ENCODE results near the gene ADAP1.

Gene ADAP1

DNA sequence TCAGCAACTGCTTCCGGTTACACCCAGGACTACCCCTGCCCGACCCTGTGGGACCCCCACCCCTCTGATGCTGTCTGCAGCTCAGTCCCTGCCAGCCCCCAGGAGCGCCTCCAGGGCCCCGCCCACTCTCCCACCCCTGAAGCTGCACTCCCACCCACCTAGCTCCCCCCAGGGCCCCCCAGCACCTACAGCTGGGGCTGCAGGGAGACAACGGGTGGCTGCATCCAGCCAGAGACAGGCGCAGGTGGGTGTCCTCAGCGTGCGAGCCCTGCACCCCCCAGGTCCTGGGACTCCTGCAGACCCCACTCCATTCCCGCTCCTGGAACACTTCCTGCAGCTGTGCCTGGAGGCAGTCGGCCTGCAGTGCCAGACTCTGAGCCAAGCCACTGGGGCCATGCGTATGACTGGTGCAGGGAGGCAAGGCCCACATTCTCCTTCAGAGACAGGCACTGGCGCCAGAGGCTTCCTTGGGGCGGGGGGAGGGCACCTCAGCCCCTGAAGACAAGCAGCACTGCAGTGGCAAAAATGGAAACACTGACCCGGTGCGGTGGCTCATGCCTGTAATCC lies 34.6 kb upstream of the ADAP1 start:
- no peak for DNase-seq (ENCODE audit: low read depth in 2 of 2)

DNA sequence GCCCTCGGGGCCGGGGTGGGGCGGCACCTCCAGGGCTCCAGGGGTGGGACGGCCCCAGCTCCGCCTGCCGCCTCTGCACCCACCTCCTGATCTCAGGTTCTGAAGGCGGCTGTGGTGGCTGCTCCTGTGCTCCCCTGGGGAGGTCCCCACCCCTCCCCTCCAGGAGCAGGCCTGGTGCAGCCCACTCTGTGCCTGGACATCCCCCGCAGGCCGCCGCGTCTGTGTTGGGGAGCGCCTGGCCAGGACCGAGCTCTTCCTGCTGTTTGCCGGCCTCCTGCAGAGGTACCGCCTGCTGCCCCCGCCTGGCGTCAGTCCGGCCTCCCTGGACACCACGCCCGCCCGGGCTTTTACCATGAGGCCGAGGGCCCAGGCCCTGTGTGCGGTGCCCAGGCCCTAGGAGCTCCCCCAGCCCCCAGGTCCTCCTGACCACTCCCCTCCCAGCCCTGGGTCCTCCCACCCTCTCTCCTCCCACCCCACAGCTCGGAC lies 34.0 kb upstream of the ADAP1 start:
- DNase-seq (ENCODE audit: low read depth in 2 of 2) = no peak

DNA sequence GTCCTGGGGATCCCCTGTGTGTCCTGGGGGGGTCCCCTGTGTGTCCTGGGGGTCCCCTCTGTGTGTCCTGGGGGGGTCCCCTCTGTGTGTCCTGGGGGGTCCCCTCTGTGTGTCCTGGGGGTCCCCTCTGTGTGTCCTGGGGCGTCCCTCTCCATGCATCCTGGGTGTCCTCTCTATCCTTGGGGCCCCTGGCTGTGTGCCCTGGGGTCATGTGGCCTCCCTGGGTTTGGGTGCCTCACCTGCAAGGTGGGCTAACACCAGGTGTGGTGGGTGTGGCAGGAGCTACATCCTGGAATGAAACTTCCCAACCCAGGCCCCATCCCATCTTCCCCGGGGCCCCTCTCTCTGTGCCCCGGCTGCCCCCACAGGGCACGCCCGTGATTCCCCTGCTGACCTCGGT lies 33.4 kb upstream of the ADAP1 start:
- no peak for DNase-seq (ENCODE audit: low read depth in 2 of 2)

DNA sequence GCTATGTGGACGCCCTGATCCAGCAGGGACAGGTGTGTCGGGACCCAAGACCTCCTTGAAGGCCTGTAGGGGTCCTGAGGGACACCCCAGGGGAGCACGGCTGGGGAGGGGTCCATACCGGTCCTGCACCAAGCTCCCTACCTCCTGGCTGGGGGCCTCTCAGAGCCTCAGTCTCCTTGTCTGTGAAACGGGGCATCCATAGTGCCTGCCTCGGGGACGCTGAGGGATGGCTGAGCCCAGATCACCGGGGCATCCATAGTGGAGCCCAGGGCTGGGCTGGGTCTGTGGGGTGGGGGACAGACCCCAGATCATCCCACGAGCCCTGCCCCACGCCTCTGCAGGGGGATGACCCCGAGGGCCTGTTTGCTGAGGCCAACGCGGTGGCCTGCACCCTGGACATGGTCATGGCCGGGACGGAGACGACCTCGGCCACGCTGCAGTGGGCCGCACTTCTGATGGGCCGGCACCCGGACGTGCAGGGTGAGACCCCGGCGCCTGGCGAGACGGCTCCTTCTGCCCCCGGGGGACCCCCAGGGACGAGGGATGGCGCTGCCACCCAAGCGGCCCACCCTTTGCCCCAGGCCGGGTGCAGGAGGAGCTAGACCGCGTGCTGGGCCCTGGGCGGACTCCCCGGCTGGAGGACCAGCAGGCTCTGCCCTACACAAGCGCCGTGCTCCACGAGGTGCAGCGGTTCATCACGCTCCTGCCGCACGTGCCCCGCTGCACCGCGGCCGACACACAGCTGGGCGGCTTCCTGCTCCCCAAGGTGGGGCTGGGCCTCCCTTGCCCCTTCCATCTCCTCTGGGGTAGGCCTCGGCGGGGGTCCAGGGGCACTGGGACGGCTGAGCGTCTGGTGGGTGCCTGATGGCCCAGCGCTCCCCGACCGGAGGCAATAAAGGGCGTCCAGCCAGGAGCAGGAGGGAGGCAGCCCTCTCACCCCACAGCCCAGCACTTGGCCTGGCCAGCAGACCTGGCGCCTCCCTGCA lies 32.6 kb upstream of the ADAP1 start:
- no peak for DNase-seq (ENCODE audit: low read depth in 2 of 2)

DNA sequence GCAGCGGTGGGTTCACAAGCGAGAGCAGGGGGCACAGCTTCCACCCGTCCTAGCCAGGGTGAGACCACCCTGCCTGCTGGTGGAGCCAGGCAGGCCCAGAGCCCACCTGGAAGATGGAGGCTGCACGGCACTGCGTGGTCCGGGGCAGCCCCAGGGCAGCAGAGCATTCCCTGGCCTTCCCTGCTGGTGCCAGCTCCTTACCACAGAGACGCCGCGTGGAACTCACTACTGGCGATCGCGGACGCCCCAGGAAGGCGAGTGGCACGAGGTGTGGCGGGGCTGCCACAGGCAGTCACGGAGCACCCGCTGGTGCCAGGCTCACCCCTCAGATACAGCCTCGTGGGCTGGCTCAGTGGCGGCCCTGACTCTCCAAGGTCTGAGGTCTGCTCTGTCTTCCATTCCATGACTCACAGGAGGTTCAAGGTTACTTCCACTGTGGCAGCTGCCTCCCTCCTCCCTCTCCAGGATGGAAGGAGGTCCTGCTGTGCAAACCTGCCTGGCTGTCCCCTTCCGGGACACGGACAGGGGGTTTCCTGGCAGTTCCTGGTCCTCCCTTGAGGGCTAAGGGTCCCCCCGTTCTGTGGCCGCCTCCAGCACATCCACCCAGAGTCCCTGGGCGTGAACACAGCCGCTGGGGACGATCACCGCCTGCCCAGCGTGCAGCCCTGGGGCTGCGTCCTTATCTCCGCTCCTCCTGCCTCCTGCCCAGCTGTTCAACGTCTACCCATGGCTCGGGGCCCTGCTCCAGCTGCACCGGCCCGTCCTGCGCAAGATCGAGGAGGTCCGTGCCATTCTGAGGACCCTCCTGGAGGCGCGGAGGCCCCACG lies 31.6 kb upstream of the ADAP1 start:
- DNase-seq (ENCODE audit: low read depth in 2 of 2) = no peak

DNA sequence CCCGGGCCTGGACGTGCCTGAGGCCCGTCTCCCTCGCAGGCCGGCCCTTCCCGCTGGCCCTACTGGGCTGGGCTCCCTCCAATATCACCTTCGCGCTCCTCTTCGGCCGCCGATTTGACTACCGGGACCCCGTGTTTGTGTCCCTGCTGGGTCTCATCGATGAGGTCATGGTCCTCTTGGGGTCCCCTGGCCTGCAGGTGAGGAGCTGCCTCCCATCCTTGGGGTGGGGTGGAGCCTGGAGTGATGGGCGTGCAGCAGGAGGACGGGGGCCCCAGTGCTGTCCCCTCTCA lies 30.6 kb upstream of the ADAP1 start:
- no peak for DNase-seq (ENCODE audit: low read depth in 2 of 2)

DNA sequence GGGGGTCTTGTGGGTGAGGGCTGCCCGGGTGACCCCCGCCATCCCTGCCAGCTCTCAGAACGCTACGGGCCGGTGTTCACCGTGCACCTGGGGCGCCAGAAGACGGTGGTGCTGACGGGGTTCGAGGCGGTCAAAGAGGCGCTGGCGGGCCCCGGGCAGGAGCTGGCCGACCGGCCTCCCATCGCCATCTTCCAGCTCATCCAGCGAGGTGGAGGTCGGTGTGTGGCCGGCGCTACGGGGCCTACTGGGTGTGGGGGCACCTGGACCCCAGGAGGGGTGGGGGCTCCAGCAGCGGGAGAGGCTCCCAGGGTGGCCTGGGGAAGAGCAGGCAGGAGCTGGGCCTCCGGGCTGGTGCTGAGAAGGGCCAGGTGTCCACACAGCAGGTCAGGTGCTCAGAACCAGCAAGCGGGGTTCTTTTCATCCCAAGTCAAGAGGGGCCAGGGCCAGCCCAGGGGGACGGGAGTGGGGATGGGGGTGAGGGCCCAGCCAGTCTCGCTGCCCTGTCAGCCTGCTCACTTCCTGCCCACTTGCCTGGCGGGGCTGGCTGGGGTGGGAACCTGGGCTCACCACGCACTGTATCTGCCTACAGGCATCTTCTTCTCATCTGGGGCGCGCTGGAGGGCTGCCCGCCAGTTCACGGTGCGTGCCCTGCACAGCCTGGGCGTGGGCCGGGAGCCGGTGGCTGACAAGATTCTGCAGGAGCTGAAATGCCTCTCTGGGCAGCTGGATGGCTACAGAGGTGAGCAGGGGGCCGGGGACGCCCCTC lies 30.1 kb upstream of the ADAP1 start:
- no peak for DNase-seq (ENCODE audit: low read depth in 2 of 2)

DNA sequence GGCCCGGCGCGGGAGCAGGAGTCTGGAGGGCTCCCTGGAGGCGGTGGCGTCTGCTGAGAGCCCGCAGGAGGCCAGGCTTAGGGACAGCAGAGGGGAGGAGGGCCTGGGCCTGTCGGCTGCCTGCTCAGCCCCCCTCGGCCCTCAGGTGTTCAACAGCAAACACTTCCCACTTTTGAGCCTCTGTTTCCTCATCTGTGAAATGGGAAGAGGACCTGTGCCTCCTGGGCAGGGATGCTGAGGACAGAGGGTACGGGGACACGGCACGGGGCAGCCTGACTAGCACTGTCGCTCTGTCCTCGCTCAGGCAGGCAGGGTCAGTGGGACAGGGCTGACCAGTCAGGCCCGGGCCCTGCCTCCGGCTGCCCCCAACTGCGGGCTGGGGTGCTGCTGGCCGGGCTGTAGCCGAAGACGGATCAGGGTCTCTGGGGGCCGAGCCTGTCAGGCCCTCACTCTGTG lies 29.2 kb upstream of the ADAP1 start:
- DNase-seq (ENCODE audit: low read depth in 2 of 2) = no peak

DNA sequence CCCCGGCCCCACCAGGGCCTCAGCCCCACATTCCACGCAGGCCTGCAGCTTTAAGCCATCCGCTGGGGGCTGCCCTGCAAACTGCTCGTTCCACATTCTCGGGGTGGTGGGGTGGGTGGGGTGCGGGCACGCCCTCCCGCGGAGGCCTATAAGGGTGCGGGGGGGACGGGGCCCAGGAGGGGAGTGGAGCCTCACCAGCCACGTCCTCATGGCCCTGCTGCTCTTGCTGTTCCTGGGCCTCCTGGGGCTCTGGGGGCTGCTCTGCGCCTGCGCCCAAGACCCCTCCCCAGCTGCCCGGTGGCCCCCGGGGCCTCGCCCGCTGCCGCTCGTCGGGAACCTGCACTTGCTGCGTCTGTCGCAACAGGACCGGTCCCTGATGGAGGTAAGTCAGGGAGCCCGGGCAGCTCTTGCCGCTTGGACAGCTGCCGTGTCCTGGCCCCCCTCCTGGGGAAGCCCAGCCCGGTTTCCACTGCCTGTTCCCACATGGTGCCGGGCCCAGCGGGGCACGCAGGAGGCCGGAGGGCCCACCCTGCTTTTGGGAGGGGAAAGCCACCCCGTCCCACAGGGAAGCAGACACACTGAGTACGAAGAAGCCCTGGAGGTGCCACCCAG lies 28.6 kb upstream of the ADAP1 start, which contains the start of gene CYP2W1:
TSS of gene CYP2W1 (plus strand) at position 178 of the 612 bp plus-strand sequence. CDS start at position 209, 31 bp downstream.
- no peak for DNase-seq (ENCODE audit: low read depth in 2 of 2)

DNA sequence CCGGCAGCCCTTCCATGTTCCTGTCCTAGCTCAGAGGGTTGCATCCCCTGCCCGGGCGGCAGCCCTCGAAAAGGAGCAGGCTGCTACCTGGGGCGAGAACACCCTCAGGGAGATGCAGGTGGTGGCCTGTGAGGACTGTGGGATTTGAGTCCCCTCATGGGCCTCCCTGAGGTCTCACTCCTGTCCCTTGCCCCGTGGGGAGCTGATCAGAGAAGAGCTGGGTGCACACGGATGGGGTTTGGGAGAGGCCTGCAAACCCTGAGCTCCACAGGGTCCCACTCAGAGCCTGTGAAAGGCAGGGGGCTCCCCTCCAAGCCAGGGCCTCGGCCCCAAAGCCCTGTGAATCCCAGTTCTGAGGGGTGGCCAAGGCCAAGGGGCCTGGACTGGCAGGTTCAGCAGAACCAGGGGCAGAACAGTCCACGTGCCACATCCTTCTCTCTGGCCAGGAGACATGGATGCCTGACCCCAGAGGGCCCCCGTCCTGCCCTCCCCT lies 28.1 kb upstream of the ADAP1 start:
- DNase-seq (ENCODE audit: low read depth in 2 of 2) = no peak

DNA sequence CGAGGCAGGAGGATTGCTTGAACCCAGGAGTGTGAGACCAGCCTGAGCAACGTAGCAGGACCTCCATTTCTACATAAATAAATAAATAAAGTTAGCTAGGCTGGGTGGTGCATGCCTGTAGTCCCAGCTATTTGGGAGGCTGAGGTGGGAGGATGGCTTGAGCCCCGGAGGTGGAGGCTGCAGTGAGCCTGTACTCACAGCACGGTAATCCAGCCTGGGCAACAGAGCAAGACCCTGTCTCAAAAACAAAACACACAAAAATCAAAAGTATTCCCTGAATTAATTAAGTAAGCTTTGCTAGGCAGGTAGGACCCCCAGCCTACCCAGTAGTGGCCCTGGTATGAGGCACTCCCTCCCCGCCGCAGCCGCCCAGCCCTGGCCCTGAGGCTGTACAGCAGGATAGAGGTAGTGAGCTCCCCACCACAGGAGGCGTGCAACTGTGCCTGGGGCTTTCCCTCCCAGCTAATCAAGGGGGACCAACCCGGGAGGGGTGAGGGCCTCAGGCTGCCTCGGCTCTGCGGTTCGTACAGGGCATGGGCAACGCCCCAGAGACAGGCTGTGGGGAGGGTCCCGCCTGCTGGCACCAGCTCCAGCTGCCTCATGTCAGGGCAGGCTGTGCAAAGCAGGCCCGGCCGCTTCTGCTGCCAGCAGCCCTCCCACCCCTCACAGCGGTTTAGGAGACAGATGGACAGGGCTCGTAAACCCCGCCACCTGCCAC lies 27.5 kb upstream of the ADAP1 start:
- DNase-seq (ENCODE audit: low read depth in 2 of 2) = no peak

DNA sequence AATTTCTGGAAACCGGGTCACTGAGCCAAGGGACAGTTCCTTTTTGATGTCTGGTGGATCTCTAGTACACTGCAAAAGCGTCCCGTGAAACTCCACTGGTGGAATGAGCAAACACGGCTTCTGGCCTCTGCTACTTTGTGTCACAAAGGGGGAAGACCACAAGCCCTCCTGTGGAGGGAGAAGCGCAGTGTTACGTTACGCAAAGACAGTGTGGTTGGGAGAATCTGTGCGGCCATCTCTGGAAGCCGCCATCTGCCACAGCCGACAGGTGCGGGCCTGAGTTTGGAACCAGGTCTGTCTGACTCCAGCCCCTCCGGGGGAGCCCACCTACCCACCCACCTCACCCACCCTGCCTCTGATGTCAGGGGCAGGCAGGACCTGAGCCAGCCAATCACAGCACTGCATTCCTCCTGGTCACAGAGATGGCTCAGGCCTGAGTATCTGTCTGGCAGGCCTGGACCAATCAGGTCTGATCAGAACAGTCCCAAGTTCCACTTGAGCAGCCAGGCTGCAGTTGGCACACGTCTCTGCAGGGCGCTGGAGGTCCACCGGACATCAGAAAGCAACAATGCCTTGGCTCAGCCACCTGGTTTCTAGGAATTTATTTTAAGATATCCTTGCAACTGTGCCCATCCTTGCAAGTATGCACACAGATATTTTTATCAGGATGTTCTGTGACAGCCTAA lies 25.5 kb upstream of the ADAP1 start:
- DNase-seq (ENCODE audit: low read depth in 2 of 2) = no peak

DNA sequence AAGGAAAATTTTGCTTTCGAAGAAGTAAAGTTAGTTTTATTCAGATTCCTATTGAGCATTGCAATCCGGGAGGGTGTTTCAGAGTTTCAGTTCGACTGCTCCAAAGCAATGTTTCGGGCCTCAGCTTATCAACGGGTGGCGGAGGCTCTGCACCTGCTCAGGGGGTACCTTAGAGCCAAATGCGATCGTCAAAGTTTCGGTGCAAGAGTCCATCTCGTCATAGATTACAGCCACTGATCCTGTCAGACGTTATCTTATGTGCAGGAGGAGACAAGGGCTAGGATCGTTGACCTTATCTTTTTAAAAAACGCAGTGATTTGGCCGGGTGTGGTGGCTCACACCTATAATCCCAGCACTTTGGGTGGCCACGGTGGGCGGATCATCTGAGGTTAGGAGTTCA lies 24.7 kb upstream of the ADAP1 start:
- no peak for DNase-seq (ENCODE audit: low read depth in 2 of 2)

DNA sequence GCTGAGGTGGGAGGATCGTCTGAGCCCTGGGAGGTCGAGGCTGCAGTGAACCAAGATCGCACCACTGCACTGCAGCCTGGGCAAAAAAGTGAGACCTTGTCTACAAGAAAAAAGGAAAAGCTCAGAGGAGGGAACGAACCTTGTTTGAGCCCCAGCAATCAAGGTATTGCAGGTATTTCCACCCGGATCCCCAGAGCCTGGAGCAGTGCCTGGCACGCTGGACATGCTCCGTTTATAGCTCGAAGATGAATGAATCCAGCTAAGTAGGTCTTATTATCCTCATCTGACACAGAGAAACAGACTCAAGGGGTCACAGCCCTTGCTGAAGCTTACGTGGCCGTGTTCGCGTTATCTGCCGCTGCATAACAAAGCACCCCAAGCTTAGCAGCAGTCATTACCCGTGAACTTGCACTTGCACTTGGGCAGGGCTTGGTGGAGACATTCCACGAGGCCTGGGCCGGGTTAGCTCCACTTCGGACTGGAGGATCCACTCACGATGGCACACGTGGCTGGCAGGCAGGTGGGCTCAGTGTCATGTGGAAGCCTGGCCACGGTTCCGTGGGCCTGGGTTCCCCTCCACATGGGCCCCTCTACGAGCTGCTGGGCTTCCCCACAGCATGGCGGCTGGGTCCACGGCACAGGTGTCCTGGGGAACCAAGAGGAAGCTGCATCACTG lies 24.1 kb upstream of the ADAP1 start:
- no peak for DNase-seq (ENCODE audit: low read depth in 2 of 2)

DNA sequence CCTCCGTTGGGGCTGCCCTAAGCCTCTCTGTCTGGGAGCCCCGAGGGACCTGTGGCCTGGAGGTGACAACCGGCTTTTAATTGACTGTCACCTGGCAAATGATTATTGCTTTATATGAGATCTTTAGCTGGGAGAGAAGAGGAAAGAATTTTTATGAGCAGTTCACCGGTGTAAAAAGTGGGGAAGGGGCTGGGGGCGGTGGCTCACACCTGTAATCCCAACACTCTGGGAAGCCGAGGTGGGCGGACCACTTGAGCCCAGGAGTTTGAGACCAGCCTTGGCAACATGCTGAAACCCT lies 23.5 kb upstream of the ADAP1 start:
- DNase-seq (ENCODE audit: low read depth in 2 of 2) = no peak

DNA sequence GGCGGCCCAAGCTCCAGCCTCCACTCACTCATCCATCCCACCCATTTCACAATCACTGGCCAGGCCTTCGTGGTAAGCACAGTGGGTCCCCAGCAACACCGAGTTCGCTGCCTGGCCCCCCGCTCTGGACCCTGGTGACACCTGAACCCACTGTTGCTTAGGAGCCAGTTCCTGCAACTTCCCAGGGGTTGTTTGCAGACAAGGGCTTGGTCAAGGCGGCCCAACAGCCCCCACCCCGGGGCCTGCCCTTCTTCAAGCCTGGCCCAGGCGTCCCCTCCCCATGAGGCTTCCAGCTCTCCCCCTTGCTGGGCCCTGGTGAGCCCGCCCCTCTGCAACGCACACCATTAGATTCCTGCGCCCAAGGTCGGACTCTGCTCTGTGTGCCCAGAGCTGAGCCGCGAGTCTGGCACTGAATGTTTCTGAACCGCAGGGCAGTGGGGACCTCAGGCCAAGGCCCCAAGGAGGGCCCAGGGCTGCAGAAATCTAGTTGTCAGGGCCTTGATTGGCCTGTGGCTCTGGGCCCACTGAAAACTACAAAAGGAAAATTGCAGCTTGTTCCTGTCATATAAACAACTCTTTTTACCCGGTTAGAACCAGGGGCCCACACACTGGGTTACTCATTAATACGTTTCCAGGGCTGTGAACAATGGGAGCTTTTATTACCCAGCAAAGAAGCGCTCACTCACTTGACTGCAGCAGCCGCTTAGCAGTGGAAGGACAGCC lies 23.0 kb upstream of the ADAP1 start:
- DNase-seq (ENCODE audit: low read depth in 2 of 2) = no peak

DNA sequence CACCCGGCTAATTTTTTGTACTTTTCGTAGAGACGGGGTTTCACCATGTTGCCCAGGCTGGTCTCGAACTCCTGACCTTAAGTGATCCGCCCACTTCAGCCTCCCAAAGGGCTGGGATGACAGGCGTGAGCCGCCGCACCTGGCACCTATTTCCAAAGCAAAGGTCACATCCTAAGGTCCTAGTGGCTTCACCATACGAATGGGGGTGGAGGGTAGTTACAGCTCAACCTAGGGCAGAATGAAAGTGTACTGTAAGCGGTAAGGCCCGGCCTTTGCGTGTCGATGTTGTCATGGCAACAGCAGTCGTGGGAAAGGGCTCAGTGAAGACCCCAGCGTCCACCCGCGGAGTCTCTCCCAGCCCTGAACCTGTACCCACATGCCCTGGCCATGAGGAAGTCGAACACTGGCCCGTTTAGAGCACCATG lies 22.4 kb upstream of the ADAP1 start:
- DNase-seq (ENCODE audit: low read depth in 2 of 2) = no peak

DNA sequence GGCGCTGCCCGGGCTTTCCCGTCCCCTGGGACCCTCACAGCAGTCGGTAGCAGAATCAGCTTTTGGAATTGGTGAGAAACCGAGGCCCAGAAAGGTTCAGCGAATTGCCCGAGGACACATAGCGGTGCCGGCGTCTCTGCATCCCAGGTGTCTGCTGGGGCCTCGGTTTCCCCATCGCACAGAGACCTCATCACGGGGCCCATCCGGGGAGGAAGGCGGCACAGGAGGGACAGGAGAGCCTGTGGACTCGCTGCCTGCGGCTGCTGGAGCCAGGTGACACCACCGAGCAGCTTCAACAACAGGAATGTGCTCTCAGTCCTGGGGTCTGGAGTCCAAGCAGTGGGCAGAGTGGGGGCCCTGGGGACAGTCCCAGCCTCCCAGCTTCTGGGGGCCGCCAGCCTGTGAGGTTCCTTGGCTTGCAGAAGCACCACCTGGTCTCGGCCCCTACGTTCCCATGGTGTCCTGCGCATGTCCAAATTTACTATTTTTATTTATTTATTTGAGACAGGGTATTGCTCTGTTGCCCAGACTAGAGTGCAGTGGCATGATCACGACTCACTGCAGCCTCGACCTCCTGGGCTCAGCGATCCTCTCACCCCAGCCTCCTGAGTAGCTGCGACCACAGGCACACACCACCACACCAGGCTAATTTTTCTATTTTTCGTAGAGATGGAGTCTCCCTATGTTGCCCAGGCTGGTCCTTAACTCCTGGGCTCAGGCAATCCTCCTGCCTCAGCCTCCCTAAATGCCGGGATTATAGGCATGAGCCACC lies 21.4 kb upstream of the ADAP1 start:
- no peak for DNase-seq (ENCODE audit: low read depth in 2 of 2)

Measured in stimulated activated CD8-positive, alpha-beta memory T cell treated with anti-CD3 and anti-CD28 coated beads, Interleukin-2, amount 100 ng/mL, for 1 hour (primary cell).